ENCODE results near the gene FAM222A.

The FAM222A gene

GRCh38 chr12:109768901-109769670 is 55.5 kb downstream of the FAM222A start:
- H3K4me1 ChIP-seq (ENCODE audit: control insufficient read depth, low read length) = peaks cover 10% of the 10 kb centered on the region
- H3K9me3 ChIP-seq (ENCODE audit: control insufficient read depth, insufficient read depth, low read length) = no peaks in the 10 kb centered on the region
- H3K27ac ChIP-seq (ENCODE audit: low read depth, low read length) = no peak overlapping the region
- H3K79me2 ChIP-seq (ENCODE audit: control insufficient read depth, low read length) = no peaks in the 10 kb centered on the region
- H3K4me2 ChIP-seq (ENCODE audit: low read length) = no peak overlapping the region
- no peaks in the 10 kb centered on the region for H3K9me2 ChIP-seq (replicated peaks; ENCODE audit: control insufficient read depth, low read length)
- H3F3A ChIP-seq (ENCODE audit: control insufficient read depth, insufficient read depth) = no peaks in the 10 kb centered on the region
- H4K20me1 ChIP-seq (ENCODE audit: control insufficient read depth, insufficient read depth, low read depth, low read length) = no peaks in the 10 kb centered on the region
- H3K4me3 ChIP-seq (ENCODE audit: low read length) = no peak overlapping the region
- H3K36me3 ChIP-seq (ENCODE audit: control insufficient read depth, low read length) = no peaks in the 10 kb centered on the region
- H3K27me3 ChIP-seq (ENCODE audit: control insufficient read depth, low read length) = no peaks in the 10 kb centered on the region
- no peak for TF ChIP-seq EZH2phosphoT487 (IDR thresholded peaks at IDR 0.05; ENCODE audit: borderline replicate concordance, low read length)
- TF ChIP-seq CTCF (IDR thresholded peaks at IDR 0.05; ENCODE audit: low read depth, low read length, poor library complexity, severe bottlenecking) = no peak

GRCh38 chr12:109770104-109770860 is 56.7 kb downstream of the FAM222A start:
- Histone ChIP-seq H3K4me1 (ENCODE audit: control insufficient read depth, low read length) (peaks cover 10% of the 10 kb centered on the region), H3K4me3 (ENCODE audit: low read length) (no peak overlapping the region), H3K9me3 (ENCODE audit: control insufficient read depth, insufficient read depth, low read length) (no peaks in the 10 kb centered on the region), H3K4me2 (ENCODE audit: low read length) (no peak overlapping the region), H4K20me1 (ENCODE audit: control insufficient read depth, insufficient read depth, low read depth, low read length) (no peaks in the 10 kb centered on the region), H3K79me2 (ENCODE audit: control insufficient read depth, low read length) (no peaks in the 10 kb centered on the region), H3K27me3 (ENCODE audit: control insufficient read depth, low read length) (no peaks in the 10 kb centered on the region), H3K36me3 (ENCODE audit: control insufficient read depth, low read length) (no peaks in the 10 kb centered on the region), H3K9me2 (replicated peaks; ENCODE audit: control insufficient read depth, low read length) (no peaks in the 10 kb centered on the region), H3K27ac (ENCODE audit: low read depth, low read length) (no peak overlapping the region), H3F3A (ENCODE audit: control insufficient read depth, insufficient read depth) (no peaks in the 10 kb centered on the region)
- no peak for TF ChIP-seq CTCF (IDR thresholded peaks at IDR 0.05; ENCODE audit: low read depth, low read length, poor library complexity, severe bottlenecking)
- TF ChIP-seq EZH2phosphoT487 (IDR thresholded peaks at IDR 0.05; ENCODE audit: borderline replicate concordance, low read length) = no peak

- Histone ChIP-seq H3F3A (ENCODE audit: control insufficient read depth, insufficient read depth) (no peaks in the 10 kb centered on the region), H4K20me1 (ENCODE audit: control insufficient read depth, insufficient read depth, low read depth, low read length) (no peaks in the 10 kb centered on the region), H3K4me1 (ENCODE audit: control insufficient read depth, low read length) (peaks cover 10% of the 10 kb centered on the region), H3K27me3 (ENCODE audit: control insufficient read depth, low read length) (no peaks in the 10 kb centered on the region), H3K79me2 (ENCODE audit: control insufficient read depth, low read length) (no peaks in the 10 kb centered on the region), H3K36me3 (ENCODE audit: control insufficient read depth, low read length) (no peaks in the 10 kb centered on the region), H3K27ac (ENCODE audit: low read depth, low read length) (no peak overlapping the region), H3K4me2 (ENCODE audit: low read length) (no peak overlapping the region), H3K4me3 (ENCODE audit: low read length) (no peak overlapping the region), H3K9me3 (ENCODE audit: control insufficient read depth, insufficient read depth, low read length) (no peaks in the 10 kb centered on the region), H3K9me2 (replicated peaks; ENCODE audit: control insufficient read depth, low read length) (no peaks in the 10 kb centered on the region)
- no peak for TF ChIP-seq EZH2phosphoT487 (IDR thresholded peaks at IDR 0.05; ENCODE audit: borderline replicate concordance, low read length)
- TF ChIP-seq CTCF (IDR thresholded peaks at IDR 0.05; ENCODE audit: low read depth, low read length, poor library complexity, severe bottlenecking) = no peak
These were observed 57.4 kb downstream of the FAM222A start for GRCh38 chr12:109770861-109771670.
